ENCODE data around the gene THEMIS2. TPM values are rescaled to one million over a fixed set of nuclear protein-coding genes. Genes with fewer than 3 reads are reported as not detected.

Gene THEMIS2
- polyA plus RNA-seq, 5 donors, result 5.2 to 8.8 (median 6.1) TPM

Other genes starting within 250 kb of the THEMIS2 start
- 1 to 10 TPM; 3.0 to 4.9 (median 4.4) TPM for gene FGR, start 237.4 kb upstream of the THEMIS2 start, polyA plus RNA-seq (ENCODE audit: insufficient read depth in 1 of 5, insufficient read length in 5 of 5, low replicate concordance in 1 of 5)
- gene IFI6, start 200.4 kb upstream of the THEMIS2 start, polyA plus RNA-seq (ENCODE audit: insufficient read depth in 1 of 5, insufficient read length in 5 of 5, low replicate concordance in 1 of 5), result 10 to 100 TPM; 25.0 to 40.3 (median 27.6) TPM
- 10 to 100 TPM; 13.3 to 18.6 (median 16.0) TPM for gene FAM76A, start 146.6 kb upstream of the THEMIS2 start, polyA plus RNA-seq (ENCODE audit: insufficient read depth in 1 of 5, insufficient read length in 5 of 5, low replicate concordance in 1 of 5)
- gene STX12, start 99.3 kb upstream of the THEMIS2 start, polyA plus RNA-seq (ENCODE audit: insufficient read depth in 1 of 5, insufficient read length in 5 of 5, low replicate concordance in 1 of 5), result 10 to 100 TPM; 44.0 to 64.3 (median 55.4) TPM
- gene PPP1R8, start 41.8 kb upstream of the THEMIS2 start, polyA plus RNA-seq (ENCODE audit: insufficient read depth in 1 of 5, insufficient read length in 5 of 5, low replicate concordance in 1 of 5), result 10 to 100 TPM; 47.5 to 59.2 (median 51.2) TPM
- 10 to 100 TPM; 57.0 to 75.7 (median 65.2) TPM for gene RPA2, start 42.0 kb downstream of the THEMIS2 start, polyA plus RNA-seq (ENCODE audit: insufficient read depth in 1 of 5, insufficient read length in 5 of 5, low replicate concordance in 1 of 5)
- gene SMPDL3B, start 62.5 kb downstream of the THEMIS2 start, polyA plus RNA-seq (ENCODE audit: insufficient read depth in 1 of 5, insufficient read length in 5 of 5, low replicate concordance in 1 of 5), result 10 to 100 TPM; 10.9 to 15.8 (median 12.4) TPM
- 10 to 100 TPM in 1 of 5 donors, 1 to 10 TPM in 4; 6.6 to 10.9 (median 8.1) TPM for gene XKR8, start 87.4 kb downstream of the THEMIS2 start, polyA plus RNA-seq (ENCODE audit: insufficient read depth in 1 of 5, insufficient read length in 5 of 5, low replicate concordance in 1 of 5)
- 10 to 100 TPM; 20.2 to 32.5 (median 29.4) TPM for gene EYA3, start 216.1 kb downstream of the THEMIS2 start, polyA plus RNA-seq (ENCODE audit: insufficient read depth in 1 of 5, insufficient read length in 5 of 5, low replicate concordance in 1 of 5)